Lung (tissue), 12 donors: ENCODE data around the gene ARHGAP9. TPM values are rescaled to one million over a fixed set of nuclear protein-coding genes. Genes with fewer than 3 reads are reported as not detected.

Experiments used
- ATAC-seq: fragments of 200-7000 bp; cut with Tn5 transposase; one replicate; pipeline ENCODE4 v1.9.1; 2020; ENCODE audit warnings: moderate number of reproducible peaks; ENCODE audit not compliant: insufficient read depth, low FRiP score
- DNase-seq, 3 donors: peaks; one replicate each; pipeline ENCODE4 v3.0.0-alpha.2; 2013 to 2017
- H3K27ac ChIP-seq, 2 donors: one replicate each; pipeline ENCODE4 v1.5.1; 2013; ENCODE audit warnings: mild to moderate bottlenecking in 2 of 2, moderate library complexity in 2 of 2, control low read depth in 1 of 2, inconsistent platforms in 1 of 2, low read depth in 1 of 2, low read length in 1 of 2
- H3K27me3 ChIP-seq, 3 donors: one replicate each; pipeline ENCODE4 v1.5.1; 2013; ENCODE audit warnings: low read length in 2 of 3; ENCODE audit not compliant: control insufficient read depth in 3 of 3, insufficient read depth in 3 of 3
- H3K36me3 ChIP-seq, 4 donors: one replicate each; pipeline ENCODE4 v1.5.1; 2013; ENCODE audit warnings: low read length in 4 of 4, mild to moderate bottlenecking in 1 of 4, moderate library complexity in 1 of 4; ENCODE audit not compliant: control insufficient read depth in 4 of 4, insufficient read depth in 4 of 4
- H3K4me1 ChIP-seq, 5 donors: one replicate each; pipeline ENCODE4 v1.5.1; 2013; ENCODE audit warnings: low read length in 5 of 5, mild to moderate bottlenecking in 2 of 5, moderate library complexity in 1 of 5; ENCODE audit not compliant: control insufficient read depth in 5 of 5, insufficient read depth in 5 of 5
- H3K4me3 ChIP-seq: one replicate; pipeline ENCODE4 v1.5.1; 2013; ENCODE audit warnings: mild to moderate bottlenecking, control low read depth, moderate library complexity
- H3K9ac ChIP-seq, 2 donors: one replicate each; pipeline ENCODE4 v1.5.1; 2013; ENCODE audit warnings: low read length in 2 of 2, control low read depth in 1 of 2; ENCODE audit not compliant: insufficient read depth in 1 of 2
- H3K9me3 ChIP-seq, 4 donors: one replicate each; pipeline ENCODE4 v1.5.1; 2013; ENCODE audit warnings: low read length in 3 of 4, mild to moderate bottlenecking in 1 of 4, moderate library complexity in 1 of 4; ENCODE audit not compliant: control insufficient read depth in 4 of 4, insufficient read depth in 3 of 4
- CTCF ChIP-seq: IDR thresholded peaks from 2 replicates; pipeline ENCODE4 v1.5.1; 2012; ENCODE audit warnings: mild to moderate bottlenecking; ENCODE audit errors: control extremely low read depth, extremely low read depth
- WGBS, 2 donors: extraction: QIAGEN DNeasy Blood & Tissue Kit; methylation state at CpG; one replicate each; pipeline ENCODE4 v1.1.7; 2013; 5-methylcytosine and 5-hydroxymethylcytosine counted together
- polyA plus RNA-seq, 2 donors: library from polyadenylated mRNA; stranded (reverse); fragments of 200-250 nt; gene quantifications; one replicate each; pipeline ENCODE4 v1.2.1, GENCODE V29; 2013
- total RNA-seq, 2 donors: library from RNA; depleted of rRNA in 1 of 2; stranded (reverse); fragments of >200 nt in 1 of 2; gene quantifications; one replicate each; pipeline ENCODE4 v1.2.1, GENCODE V29; 2014 to 2021
- donor health status: control.
- donor health status: control.
- donor health status: Bipolar disorder and iron deficiency.
- donor health status: healthy.
- donor health status: DM: yes; HTN: yes; CAD: no.

The ARHGAP9 gene
- total and polyA plus RNA-seq, 4 donors: 14.7 to 62.1 (median 33.1) TPM

- H3K27ac ChIP-seq: peak overlapping the region in 1 of 2 donors; percentile 92
- H3K36me3 ChIP-seq: no peaks in the 10 kb centered on the region
- H3K27me3 ChIP-seq: no peaks in the 10 kb centered on the region
Measured at GRCh38 chr12:57452181-57452936, 27.3 kb downstream of the ARHGAP9 start.

GRCh38 chr12:57451233-57451778, 28.4 kb downstream of the ARHGAP9 start:
- peak overlapping the region in 1 of 2 donors; percentile 27 for H3K27ac ChIP-seq
- TF ChIP-seq CTCF: no peak
- WGBS, 2 donors: 77 to 83% methylated on average over 6 of the region's 6 CpGs
- ATAC-seq (no peak), DNase-seq (no peak)
- H3K36me3 ChIP-seq: no peaks in the 10 kb centered on the region
- no peaks in the 10 kb centered on the region for H3K9me3 ChIP-seq
- no peak overlapping the region for H3K9ac ChIP-seq
- no peaks in the 10 kb centered on the region for H3K27me3 ChIP-seq
- H3K4me3 ChIP-seq: no peak overlapping the region
- H3K4me1 ChIP-seq: no peaks in the 10 kb centered on the region

More at GRCh38 chr12:57452181-57452936, 27.3 kb downstream of the ARHGAP9 start:
- no peak for TF ChIP-seq CTCF
- H3K9ac ChIP-seq: no peak overlapping the region
- no peaks in the 10 kb centered on the region for H3K9me3 ChIP-seq
- H3K4me1 ChIP-seq: no peaks in the 10 kb centered on the region
- DNase-seq: peak in 1 of 3 donors; percentile 47
- H3K4me3 ChIP-seq: no peak overlapping the region
- no peak for ATAC-seq
- WGBS, 2 donors: 27 to 41% methylated on average over 9 of the region's 9 CpGs

GRCh38 chr12:57450057-57450456, 29.6 kb downstream of the ARHGAP9 start:
- H3K36me3 ChIP-seq: no peaks in the 10 kb centered on the region
- H3K27me3 ChIP-seq: no peaks in the 10 kb centered on the region
- no peak for TF ChIP-seq CTCF
- no peak overlapping the region for H3K9ac ChIP-seq
- no peak overlapping the region for H3K4me3 ChIP-seq
- WGBS, 2 donors: 78 to 97% methylated on average over 3 of the region's 3 CpGs
- DNase-seq: no peak
- no peak overlapping the region for H3K27ac ChIP-seq
- H3K4me1 ChIP-seq: no peaks in the 10 kb centered on the region
- H3K9me3 ChIP-seq: no peaks in the 10 kb centered on the region
- no peak for ATAC-seq
